Nephron (organoid): ENCODE data around the gene CAPN15.
"Not testable (repeated sequence)": the region's sequence is repeated elsewhere in the genome, so short reads cannot be mapped to it uniquely, and the experiment has no call there.

ENCODE experiments used
- H3K27ac Mint-ChIP-seq, 3 experiments: 2 replicates each; pipeline ENCODE4 v1.8.0; 2020; ENCODE audit warnings: mixed read lengths in 3 of 3, mild to moderate bottlenecking in 2 of 3, moderate library complexity in 1 of 3
- H3K27me3 Mint-ChIP-seq: 2 replicates; pipeline ENCODE4 v1.8.0; 2021; ENCODE audit warnings: low read depth, mild to moderate bottlenecking, moderate library complexity, mixed read lengths
- H3K36me3 Mint-ChIP-seq: 2 replicates; pipeline ENCODE4 v1.8.0; 2020; ENCODE audit warnings: low read depth, mixed read lengths
- H3K4me1 Mint-ChIP-seq: 2 replicates; pipeline ENCODE4 v1.8.0; 2020; ENCODE audit warnings: mixed read lengths
- H3K4me3 Mint-ChIP-seq, 3 experiments: 2 replicates each; pipeline ENCODE4 v1.8.0; 2020; ENCODE audit warnings: mild to moderate bottlenecking in 3 of 3, mixed read lengths in 3 of 3, moderate library complexity in 2 of 3
- H3K9me3 Mint-ChIP-seq: 2 replicates; pipeline ENCODE4 v1.8.0; 2020; ENCODE audit warnings: mixed read lengths
- CTCF ChIP-seq, 3 experiments: fragments of 200-600 bp; sonication (generic); IDR thresholded peaks; one replicate each; pipeline ENCODE4 v1.5.0; 2021; ENCODE audit warnings: antibody characterized with exemption in 3 of 3; ENCODE audit not compliant: unreplicated experiment in 3 of 3

Gene CAPN15

GRCh38 chr16:527015-527903 lies at the start of gene CAPN15:
Gene CAPN15, plus strand, starts transcription at chr16:527712. Its CDS starts 19,127 bp downstream, at chr16:546839.
- Mint-ChIP-seq H3K9me3 (no peaks in the 10 kb centered on the region), H3K4me3 (peak within 1 kb of the TSS; percentile 88 to 95 (median 92)), H3K4me1 (peaks cover 22% of the 10 kb centered on the region), H3K36me3 (peaks cover 10% of the 10 kb centered on the region), H3K27me3 (no peaks in the 10 kb centered on the region), H3K27ac (peak within 1 kb of the TSS; percentile 87 to 98 (median 93))
- peak in 2 of 3 experiments; percentile 23 to 29 for TF ChIP-seq CTCF (IDR thresholded peaks at IDR 0.05; ENCODE audit: unreplicated experiment in 3 of 3)

DNA sequence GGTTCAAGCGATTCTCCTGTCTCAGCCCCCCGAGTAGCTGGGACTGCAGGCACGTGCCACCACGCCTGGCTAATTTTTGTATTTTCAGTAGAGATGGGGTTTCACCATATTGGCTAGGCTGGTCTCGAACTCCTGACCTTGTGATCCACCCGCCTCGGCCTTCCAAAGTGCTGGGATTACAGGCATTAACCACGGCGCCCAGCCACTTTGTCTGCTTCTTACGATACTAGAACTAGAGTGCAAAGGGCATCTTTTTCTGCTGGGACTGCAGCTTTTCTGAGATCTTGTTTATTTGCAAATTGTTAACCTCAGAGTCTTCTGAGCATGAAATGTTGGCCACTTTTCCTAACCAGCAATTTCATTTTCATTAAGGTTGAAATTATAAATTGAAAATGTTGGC lies 49.2 kb upstream of the CAPN15 start:
- not testable (repeated sequence) for H3K4me3 Mint-ChIP-seq, H3K9me3 Mint-ChIP-seq, H3K27me3 Mint-ChIP-seq
- peaks cover 24% of the 10 kb centered on the region for H3K4me1 Mint-ChIP-seq
- H3K36me3 Mint-ChIP-seq = peaks cover 12% of the 10 kb centered on the region
- H3K27ac Mint-ChIP-seq = peak overlapping the region in 2 of 3 experiments; percentile 52 to 92

- no peak overlapping the region for H3K4me3 Mint-ChIP-seq
- peak overlapping the region; percentile 74 to 97 (median 85) for H3K27ac Mint-ChIP-seq
- H3K9me3 Mint-ChIP-seq = no peaks in the 10 kb centered on the region
- H3K36me3 Mint-ChIP-seq = peaks cover 20% of the 10 kb centered on the region
- H3K27me3 Mint-ChIP-seq = no peaks in the 10 kb centered on the region
- H3K4me1 Mint-ChIP-seq = peaks cover 15% of the 10 kb centered on the region
- no peak for TF ChIP-seq CTCF (IDR thresholded peaks at IDR 0.05; ENCODE audit: unreplicated experiment in 3 of 3)
These were observed 44.9 kb upstream of the CAPN15 start for GRCh38 chr16:482468-483185.

DNA sequence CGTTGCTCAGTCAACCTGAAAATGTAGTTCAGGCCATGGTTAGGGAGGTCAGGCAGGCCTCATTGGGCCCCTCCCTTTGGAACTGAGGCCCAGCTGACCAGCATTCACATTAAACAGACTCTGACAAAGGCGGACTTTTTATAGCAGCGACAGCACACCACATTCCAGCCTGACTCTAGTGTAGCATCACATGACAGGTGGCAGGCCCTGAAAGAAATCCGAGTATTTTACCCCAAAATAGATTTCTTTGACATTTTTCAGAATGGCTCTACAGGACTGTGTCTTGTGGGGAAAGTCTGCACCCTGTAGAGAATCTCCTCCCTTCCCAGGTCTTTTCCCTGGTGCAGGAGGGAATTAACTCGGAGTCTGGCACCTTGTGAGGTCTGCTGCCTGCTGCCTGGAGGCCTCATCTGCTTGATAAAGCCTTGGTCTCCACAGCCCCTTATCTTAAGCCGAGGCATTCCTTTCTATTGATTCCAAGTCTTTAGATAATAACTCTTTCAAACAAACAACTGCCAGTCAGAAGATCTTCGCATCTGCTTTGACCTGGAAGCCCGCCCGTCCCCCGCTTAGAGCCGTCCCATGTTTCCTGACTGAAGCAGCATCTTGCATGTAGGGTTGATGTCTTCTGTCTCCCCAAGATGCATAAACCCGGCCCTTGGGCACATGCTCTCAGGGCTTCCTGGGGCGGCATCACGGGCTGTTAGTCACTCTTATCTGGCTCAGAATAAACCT lies 44.0 kb upstream of the CAPN15 start:
- Mint-ChIP-seq H3K9me3 (no peaks in the 10 kb centered on the region), H3K27ac (peak overlapping the region; percentile 74 to 97 (median 85))
- no peak for TF ChIP-seq CTCF (IDR thresholded peaks at IDR 0.05; ENCODE audit: unreplicated experiment in 3 of 3)

DNA sequence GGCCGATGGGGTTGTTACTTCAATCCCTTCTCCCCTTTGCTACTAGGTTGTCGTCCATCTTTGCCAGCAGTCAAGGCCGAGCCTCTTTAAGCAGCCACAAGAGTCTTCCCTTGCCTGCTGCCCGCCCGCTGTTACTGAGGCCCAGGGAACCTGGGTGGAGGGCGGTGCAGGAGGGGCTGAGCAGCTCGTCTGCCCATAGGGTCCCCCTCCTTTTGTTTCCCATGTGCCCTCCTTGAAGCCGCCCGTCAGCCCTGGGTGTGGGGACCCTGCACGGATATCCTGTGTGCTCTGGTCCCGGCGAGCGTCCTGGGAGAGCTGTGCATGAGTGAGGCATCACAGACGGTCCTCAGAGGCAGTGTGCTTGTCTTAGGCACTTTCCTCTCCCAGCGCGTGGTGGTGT lies 37.9 kb upstream of the CAPN15 start:
- H3K4me3 Mint-ChIP-seq = no peak overlapping the region
- H3K9me3 Mint-ChIP-seq = no peaks in the 10 kb centered on the region
- H3K36me3 Mint-ChIP-seq = peaks cover 31% of the 10 kb centered on the region
- no peaks in the 10 kb centered on the region for H3K27me3 Mint-ChIP-seq
- no peak overlapping the region for H3K27ac Mint-ChIP-seq
- no peak for TF ChIP-seq CTCF (IDR thresholded peaks at IDR 0.05; ENCODE audit: unreplicated experiment in 3 of 3)
- H3K4me1 Mint-ChIP-seq = peaks cover 14% of the 10 kb centered on the region

More for the DNA sequence above, 44.0 kb upstream of the CAPN15 start:
- Mint-ChIP-seq H3K27me3 (no peaks in the 10 kb centered on the region), H3K4me3 (peak overlapping the region in 1 of 3 experiments; percentile 17), H3K36me3 (peaks cover 24% of the 10 kb centered on the region), H3K4me1 (peaks cover 18% of the 10 kb centered on the region)

DNA sequence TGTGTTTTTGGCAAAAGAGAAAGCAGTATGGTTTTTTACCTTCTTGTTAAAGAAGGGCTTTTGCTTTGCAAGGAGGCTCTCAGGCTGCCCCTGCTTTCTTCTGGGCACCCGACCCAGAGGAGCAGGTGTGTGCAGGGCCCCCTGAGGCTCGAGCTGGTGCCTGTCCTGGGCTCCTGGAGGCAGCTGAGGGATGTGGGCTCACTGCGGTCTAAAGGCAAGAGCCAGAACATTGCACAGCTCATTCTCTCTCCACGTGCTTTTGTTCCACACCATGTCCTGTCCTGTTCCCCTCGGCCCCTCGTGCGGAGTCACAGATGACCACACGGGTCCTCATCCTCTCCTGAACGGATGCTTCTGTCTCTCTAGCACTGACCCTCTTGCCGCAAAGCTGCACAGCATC lies 36.7 kb upstream of the CAPN15 start:
- Mint-ChIP-seq H3K36me3 (peaks cover 35% of the 10 kb centered on the region), H3K9me3 (no peaks in the 10 kb centered on the region), H3K27me3 (no peaks in the 10 kb centered on the region), H3K4me1 (peaks cover 14% of the 10 kb centered on the region), H3K4me3 (no peak overlapping the region), H3K27ac (peak overlapping the region; percentile 59 to 73 (median 73))
- no peak for TF ChIP-seq CTCF (IDR thresholded peaks at IDR 0.05; ENCODE audit: unreplicated experiment in 3 of 3)
